OCI-LY3 (cell line): ENCODE data around the gene DYRK1A.

Source experiments
- CTCF ChIP-seq: fragments of 200-600, 300-600 bp; sonication (generic); IDR thresholded peaks from 2 replicates; pipeline ENCODE4 v1.5.1; 2014; ENCODE audit warnings: antibody characterized with exemption, low read length, low read depth
- EZH2phosphoT487 ChIP-seq: fragments of 200-600 bp; shearing (Covaris generic); IDR thresholded peaks from 2 replicates; pipeline ENCODE4 v1.6.1; 2018; ENCODE audit warnings: antibody characterized with exemption, mixed run types, low read depth

- TF ChIP-seq CTCF = no peak
- TF ChIP-seq EZH2phosphoT487 = no peak
Measured at GRCh38 chr21:37525810-37526209, 159.2 kb downstream of the DYRK1A start.
